GM12872 (cell line): ENCODE data around the gene CALCOCO2.

ENCODE experiments used
- TF ChIP-seq, protein P1 (sequence below): IDR thresholded peaks from 3 replicates; pipeline ENCODE4 v1.5.1; 2011; ENCODE audit warnings: low read depth, mild to moderate bottlenecking, low read length, moderate library complexity; ENCODE audit not compliant: insufficient read depth

The CALCOCO2 gene

DNA sequence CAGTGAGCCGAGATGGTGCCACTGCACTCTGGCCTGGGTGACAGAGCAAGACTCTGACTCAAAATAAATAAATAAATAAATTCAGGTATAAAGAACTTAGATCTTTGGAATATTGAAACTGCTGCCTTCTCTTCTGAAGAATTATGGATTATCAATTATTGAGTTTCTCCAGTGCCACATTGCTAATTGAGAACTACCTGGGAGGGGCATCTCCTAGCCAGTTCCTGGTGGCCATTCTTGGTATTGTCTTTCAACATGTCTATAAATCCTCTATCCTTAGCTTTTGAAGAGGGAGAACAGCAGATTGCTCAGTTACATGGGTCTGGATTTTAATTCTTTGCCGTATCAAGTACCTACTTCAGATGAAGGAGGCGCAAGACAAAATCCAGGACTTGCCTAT lies 29.2 kb downstream of the CALCOCO2 start:
- TF ChIP-seq, protein P1, sequence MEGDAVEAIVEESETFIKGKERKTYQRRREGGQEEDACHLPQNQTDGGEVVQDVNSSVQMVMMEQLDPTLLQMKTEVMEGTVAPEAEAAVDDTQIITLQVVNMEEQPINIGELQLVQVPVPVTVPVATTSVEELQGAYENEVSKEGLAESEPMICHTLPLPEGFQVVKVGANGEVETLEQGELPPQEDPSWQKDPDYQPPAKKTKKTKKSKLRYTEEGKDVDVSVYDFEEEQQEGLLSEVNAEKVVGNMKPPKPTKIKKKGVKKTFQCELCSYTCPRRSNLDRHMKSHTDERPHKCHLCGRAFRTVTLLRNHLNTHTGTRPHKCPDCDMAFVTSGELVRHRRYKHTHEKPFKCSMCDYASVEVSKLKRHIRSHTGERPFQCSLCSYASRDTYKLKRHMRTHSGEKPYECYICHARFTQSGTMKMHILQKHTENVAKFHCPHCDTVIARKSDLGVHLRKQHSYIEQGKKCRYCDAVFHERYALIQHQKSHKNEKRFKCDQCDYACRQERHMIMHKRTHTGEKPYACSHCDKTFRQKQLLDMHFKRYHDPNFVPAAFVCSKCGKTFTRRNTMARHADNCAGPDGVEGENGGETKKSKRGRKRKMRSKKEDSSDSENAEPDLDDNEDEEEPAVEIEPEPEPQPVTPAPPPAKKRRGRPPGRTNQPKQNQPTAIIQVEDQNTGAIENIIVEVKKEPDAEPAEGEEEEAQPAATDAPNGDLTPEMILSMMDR, result peak; percentile 26; the same call in 2 of the 3 replicates

DNA sequence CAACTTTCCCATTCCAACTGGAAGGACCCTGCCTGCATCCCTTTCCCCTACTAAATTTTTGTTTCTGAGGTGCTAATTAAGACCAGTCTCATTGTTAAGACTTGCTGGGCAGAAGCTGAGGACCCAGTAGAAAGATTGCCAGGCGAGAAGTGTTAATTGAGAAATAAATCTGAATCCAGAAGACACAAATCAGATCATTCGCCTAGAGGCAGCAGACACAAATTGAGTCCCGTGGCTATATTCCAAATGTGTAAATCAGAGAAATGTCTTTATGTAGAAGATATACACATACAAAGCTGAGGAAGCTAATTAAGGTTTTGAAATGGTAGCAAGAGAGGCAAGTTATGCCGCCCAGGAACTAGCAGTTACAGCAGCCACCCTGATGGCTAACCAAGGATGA lies 29.6 kb downstream of the CALCOCO2 start:
- TF ChIP-seq, protein P1, result no peak

DNA sequence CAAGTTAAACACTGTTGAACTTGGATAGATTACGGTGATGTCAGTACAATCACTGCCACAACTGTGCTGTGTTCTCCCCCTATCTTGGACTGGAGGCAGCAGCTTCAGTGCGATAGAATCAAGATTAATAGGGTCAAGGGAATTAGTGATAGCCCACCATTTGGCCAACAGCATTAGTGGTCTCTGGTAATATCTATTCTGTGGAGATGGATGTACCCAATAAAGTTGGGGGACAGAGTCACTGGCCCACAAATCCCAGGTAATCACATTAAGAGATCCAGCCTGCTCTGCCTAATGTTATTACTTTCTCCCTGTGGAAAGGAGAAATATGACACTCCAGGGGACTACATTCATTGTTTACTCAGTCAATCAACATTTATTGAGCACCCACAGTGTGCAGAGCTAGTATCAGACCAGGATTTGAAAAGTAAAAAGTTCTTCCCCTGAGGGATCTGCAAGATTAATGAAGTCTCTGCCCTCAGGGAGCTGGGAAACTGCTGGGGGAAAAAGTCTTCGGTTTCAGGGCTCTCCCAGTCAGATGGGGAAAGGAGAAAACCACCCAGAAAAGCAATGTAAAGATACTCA lies 38.2 kb downstream of the CALCOCO2 start:
- TF ChIP-seq, protein P1, result no peak

DNA sequence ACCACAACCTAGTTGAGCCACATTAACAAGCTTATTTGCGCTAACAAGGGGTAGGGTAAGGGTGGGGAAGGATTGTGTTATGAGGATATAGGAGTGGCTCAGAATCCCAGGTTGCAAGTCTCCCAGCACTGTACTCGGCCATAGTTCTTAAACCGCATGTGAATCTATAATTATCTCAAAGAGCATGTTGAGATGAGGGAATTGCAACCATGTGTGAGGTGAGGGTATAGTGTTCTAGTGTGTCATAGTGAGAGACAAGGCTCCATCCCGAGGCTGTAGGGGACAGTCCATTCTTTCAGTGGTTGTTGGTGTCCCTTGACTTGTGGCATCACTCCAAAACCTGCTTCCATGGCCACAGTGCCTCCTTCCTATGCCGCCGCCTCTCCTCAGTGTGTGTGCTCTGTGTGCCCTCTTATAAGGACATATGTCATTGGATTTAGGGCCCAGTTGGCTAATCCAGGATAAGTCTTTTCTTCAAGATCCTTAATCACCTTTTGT lies 39.0 kb downstream of the CALCOCO2 start:
- TF ChIP-seq, protein P1, result no peak

DNA sequence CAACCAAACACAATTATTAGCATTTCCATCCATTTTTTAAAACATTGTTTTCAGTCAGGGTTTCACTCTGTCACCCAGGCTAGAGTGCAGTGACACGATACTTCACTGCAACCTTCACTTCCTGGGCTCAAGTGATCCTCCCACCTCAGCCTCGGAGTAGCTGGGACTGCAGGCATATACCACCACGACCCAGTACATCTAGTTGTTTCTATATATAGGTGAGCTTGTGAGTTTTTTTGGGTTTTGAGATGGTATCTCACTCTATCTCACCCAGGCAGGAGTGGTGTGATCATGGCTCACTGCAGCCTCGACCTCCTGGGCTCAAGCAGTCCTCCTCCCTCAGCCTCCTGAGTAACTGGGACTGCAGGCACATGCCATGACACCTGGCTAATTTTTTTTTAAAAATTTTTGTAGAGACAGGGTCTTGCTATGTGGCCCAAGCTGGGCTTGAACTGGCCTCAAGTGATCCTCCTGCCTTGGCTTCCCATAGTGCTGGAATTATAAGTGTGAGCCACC lies 40.3 kb downstream of the CALCOCO2 start:
- TF ChIP-seq, protein P1, result no peak

DNA sequence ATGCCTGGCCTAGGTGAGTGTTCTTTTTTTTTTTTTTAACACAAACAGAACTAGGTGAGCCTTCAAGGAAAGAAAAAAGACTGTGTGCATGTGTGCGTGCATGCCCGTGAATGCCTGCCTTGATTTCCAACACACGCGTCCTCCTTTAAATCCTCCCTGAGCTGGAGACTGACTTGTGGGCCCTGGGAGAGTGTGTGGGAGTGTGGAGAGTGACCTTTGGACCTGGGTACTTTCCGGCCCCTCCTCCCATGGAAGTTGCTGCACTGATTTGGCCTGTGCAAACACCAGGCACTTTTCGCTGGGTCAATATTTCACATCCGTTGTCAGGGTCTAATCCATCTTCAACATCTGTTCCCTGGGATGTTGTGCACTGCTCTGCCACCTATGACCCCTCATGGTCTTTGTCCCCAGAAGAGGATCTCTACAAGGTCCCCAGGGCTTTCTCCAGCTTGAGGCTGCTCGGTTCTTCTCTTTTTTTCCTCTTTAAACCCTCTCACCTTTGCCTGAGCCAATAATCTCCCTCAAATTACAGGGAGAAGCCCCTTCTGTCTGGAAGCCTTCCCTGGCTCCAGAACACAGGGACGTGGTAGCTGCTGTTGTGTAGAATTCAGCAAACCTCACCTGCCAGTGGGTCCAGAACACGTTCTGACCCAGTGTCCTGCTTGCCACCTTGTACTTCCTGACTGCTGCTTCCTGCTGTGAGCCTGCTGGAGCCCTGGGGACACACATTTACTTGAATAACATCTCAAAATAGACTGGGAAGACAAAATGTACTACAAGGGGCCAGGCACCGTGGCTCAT lies 40.9 kb downstream of the CALCOCO2 start:
- TF ChIP-seq, protein P1, result no peak

DNA sequence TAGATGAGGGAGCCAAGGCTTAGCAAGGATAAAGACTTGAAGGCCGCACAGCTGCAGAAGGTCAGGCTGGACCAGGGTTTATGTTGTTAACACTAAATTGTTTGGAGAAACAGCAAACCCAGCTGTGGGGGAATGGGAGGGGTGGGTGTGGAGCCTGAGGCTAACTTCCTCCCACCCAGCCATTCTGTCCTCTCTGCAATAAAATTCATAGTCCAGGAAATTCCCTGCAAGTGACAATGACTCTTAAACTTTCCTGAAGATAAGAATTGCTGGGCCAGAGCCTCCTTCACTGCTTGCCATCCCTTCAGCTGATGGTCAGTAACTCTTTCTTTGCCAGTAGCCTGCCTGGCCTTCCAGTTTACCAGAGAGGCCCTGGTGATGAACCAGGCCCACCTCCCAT lies 42.4 kb downstream of the CALCOCO2 start:
- TF ChIP-seq, protein P1, result no peak
